ENCODE results near the gene TMEM38B. TPM values are rescaled to one million over a fixed set of nuclear protein-coding genes. Genes with fewer than 3 reads are reported as not detected.
"Not testable (repeated sequence)": the region's sequence is repeated elsewhere in the genome, so short reads cannot be mapped to it uniquely, and the experiment has no call there.

TMEM38B gene
- polyA plus RNA-seq, 12 donors: 21.9 to 110 (median 73.6) TPM; not detected in 1

DNA sequence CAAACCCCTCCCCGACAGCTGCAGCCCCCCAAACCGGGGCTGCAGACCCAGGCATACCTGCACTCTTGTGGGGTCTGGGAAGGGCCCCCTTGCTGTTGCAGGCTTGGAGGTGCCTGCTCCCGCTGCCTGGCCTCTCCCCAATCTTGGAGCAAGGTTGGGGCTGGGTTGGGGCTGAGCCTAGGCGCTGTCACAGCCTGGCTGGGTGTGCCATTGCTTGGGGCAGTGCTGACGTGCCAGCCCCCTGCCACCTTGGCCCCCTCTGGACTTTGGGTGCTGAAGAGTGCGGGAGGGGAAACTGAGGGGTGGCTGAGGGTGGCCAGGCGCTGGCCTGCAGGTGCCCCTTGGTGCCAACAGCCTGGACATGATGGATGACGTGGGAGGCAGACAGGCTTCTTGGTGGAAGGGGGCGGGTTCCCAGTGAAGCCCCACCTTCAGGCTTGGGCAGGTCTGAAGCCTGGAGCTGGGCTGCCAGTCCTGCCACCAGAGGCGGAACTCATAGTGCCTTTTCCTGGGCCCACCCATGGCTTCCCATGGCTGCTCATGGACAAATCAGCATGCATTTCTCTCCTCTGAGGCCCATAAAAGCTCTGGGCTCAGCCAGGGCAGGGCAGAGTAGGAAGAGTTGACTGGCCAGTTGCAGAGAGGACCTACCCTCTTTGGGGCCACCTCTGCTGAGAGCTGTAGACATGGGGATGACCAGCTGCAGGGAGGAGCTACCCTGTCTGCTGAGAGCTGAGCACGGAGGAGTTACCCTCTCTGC is 19.1 kb downstream of the TMEM38B start:
- no peak for DNase-seq

DNA sequence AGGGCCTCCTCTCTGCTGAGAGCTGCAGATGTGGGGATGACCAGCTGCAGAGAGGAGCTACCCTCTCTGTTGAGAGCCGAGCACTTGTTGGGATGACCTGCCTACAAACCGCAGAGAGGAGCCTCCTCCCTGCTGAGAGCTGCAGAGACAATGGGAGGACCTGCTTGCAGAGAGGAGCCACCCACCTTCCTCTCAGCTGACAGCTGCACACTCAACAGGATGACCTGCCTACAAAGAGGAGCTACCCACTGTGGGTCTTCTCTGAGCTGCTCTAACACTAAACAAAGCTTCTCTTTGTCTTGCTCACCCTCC is 19.6 kb downstream of the TMEM38B start:
- no peak for DNase-seq

DNA sequence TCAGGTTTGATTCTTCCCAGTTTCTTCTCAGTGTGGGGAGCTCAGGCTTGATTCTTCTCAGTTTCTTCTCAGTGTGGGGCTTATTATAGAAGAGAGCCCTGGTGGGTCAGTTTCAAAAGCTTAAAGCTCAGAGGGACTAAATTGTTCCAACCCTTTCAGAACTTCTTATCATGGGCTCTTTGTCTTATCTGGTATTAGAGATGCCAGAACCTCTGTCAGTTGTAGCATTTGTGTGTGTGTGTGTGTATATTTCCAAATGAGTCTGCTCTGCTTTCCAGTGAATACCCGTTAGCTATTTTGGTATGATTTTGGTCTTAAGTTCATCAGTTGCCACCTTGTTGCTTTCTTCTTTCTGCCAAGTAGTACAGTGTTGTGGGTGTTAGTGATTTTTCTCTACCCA is 21.8 kb downstream of the TMEM38B start:
- no peak for DNase-seq

DNA sequence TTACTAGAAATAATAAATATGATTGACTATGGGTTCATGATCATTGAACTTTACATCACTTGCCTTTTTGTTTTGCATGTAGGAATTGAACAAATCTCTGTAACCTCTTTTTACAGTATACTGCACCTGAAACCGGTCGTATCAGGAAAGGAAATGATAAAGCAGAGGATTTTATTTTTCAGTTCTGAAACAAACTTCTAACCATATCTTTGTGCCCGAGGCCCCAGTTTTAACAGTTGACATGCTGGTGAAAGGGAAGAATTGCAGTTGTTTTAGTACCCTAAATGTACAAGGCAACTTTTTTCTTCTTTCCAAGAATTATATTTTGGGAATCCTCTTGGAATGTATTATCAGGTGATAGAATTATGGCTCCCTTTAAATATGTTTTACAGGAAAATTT is 27.8 kb downstream of the TMEM38B start:
- no peak for DNase-seq

GRCh38 chr9:105725370-105725769 is 31.0 kb downstream of the TMEM38B start:
- DNase-seq: no peak

DNA sequence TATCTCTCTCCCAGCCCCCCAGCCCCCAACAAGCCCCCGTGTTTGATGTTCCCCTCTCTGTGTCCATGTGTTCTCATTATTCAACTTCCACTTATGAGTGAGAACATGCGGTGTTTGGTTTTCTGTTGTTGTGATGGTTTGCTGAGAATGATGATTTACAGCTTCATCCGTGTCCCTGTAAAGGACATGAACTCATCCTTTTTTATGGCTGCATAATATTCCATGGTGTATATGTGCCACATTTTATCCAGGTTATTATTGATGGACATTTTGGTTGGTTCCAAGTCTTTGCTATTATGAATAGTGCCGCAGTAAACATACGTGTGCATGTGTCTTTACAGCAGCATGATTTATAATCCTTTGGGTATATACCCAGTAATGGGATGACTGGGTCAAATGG is 33.9 kb downstream of the TMEM38B start:
- DNase-seq: not testable (repeated sequence)

GRCh38 chr9:105731420-105731819 is 37.1 kb downstream of the TMEM38B start:
- DNase-seq: not testable (repeated sequence)

GRCh38 chr9:105735366-105735765 is 41.0 kb downstream of the TMEM38B start:
- no peak for DNase-seq

DNA sequence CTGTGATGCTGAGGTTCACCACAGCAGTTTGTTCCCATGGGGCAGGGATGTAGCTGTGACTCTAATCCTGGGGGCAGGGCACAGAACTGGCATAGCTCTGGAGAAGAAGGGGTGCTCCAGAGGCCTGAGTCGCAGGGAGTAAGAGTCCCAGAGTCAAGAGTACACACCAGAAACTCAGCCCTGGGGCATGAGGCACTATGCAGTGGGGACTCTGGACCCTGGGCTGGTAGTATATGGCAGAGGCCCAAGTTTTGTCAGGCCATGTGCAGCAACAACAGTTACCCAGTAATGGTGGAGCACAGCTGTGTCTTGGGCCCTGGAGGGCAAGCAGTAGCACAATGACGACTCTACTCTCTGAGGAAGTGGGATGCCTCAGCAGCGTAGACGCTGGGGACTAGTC is 42.9 kb downstream of the TMEM38B start:
- no peak for DNase-seq

GRCh38 chr9:105742088-105742487 is 47.7 kb downstream of the TMEM38B start:
- DNase-seq: no peak

- not testable (repeated sequence) for DNase-seq
These were observed 53.0 kb downstream of the TMEM38B start for GRCh38 chr9:105747325-105747724.

DNA sequence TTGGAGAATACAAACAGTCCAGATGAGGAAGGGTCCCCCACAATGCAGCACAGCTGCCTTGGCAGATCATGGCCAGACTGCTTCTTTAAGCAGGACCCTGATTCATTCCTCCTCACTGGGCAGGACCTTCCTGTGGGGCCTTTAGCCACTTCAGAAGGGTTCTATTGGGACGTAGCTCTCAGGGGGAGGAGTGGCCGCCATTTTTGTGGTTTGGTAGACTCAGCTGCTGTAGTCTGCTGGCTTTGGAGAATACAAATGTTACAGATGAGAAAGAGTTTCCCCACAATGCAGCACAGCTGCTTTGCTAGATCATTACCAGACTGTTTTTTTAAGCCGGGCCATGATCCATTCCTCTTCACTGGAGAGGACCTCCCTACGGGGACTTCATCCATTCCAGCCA is 57.4 kb downstream of the TMEM38B start:
- DNase-seq: no peak

DNA sequence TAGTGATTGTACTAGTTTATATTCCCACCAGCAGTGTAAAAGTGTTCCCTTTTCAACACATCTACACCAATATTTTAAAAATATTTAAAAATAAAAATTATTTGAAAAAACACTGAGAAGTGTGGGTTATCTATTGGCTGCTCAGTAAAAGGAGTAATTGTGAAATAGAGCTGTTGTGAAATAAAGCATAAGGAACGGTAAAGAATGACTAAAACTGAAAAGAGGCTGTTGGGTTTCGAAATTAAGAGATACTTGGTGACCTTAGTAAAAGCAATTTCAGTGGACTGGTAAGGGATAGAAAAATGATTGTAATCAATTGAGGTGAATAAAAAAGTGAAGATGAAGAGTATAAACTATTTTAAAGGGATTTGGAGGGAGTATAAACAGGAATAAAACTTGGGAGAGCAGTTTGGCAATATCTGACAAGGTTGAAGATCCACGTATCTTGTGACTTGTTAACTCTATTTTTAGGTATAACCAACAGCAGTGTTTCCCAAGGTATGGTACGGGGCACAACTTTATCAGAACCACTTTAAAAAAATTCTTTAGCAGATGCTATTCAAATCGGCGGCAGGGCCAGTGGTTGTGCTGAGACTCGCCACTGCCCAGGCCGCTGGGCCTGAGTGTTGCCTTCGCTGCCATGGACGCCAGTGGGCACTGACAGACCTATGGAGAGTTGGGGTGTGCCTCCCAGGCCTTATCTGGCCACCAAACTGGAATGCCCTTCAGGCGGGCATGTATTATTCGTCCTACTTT is 63.3 kb downstream of the TMEM38B start:
- no peak for DNase-seq

DNA sequence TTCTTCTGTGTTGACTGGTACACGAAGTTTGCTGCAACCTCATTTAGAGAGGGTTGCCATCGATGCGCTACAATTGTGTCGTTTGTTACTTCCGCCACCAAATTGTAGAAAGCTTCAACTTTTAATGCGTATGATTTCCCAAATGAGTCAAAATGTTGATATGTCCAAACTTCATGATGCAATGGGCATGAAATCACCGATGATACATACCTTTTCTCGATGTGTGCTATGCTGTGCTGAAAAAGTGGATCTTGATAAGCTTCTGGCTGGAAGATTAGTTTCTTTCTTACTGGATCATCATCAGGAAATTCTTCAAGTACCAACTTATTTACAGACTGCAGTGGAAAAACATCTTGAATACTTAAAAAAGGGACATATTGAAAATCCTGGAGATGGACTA is 65.7 kb downstream of the TMEM38B start:
- DNase-seq: no peak

DNA sequence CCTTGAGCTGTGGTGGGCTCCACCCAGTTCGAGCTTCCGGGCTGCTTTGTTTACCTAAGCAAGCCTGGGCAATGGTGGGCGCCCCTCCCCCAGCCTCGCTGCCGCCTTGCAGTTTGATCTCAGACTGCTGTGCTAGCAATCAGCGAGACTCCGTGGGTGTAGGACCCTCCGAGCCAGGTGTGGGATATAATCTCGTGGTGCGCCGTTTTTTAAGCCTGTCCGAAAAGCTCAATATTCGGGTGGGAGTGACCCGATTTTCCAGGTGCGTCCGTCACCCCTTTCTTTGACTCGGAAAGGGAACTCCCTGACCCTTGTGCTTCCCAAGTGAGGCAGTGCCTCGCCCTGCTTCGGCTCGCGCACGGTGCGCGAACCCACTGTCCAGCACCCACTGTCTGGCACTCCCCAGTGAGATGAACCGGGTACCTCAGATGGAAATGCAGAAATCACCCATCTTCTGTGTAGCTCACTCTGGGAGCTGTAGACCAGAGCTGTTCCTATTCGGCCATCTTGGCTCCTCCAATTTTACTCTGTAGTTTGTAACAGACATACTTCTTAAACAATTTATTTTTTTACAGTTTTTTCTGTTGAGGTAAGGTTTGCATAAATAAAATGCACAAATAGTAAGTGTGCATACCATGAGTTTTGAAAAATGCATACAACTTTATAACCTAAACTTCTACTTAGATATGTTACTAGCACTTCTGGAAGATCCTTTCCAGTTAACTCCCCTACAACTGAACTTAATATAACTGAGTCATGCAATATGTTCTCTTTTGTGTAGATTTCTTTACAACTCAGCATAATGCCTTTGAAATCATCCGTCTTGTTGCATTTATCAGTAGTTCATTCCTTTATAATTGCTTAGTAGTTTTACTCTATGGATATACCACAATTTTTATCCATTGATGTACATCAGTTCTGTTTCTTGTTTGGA is 88.5 kb downstream of the TMEM38B start:
- not testable (repeated sequence) for DNase-seq

GRCh38 chr9:105783495-105783872 is 89.1 kb downstream of the TMEM38B start:
- DNase-seq: not testable (repeated sequence)

- not testable (repeated sequence) for DNase-seq
These were observed 92.5 kb downstream of the TMEM38B start for GRCh38 chr9:105786796-105787195.

GRCh38 chr9:105816202-105816744 is 121.9 kb downstream of the TMEM38B start:
- no peak for DNase-seq

DNA sequence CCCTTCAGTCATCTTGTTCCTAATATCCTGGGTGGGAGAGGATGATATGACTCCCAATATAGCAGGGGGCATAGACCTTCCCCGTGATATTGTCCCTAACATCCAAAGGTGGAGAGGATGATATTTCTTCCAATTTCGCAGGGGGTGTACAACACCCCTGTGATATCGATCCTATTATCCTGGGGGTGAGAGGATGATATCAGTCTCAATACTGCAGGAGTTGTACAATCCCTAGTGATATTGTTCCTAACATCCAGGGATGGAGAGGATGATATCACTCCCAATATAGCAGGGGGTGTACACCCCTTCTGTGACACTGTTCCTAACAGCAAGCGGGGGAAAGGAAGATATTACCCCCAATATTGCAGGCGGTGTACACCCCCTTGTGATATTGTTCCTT is 122.6 kb downstream of the TMEM38B start:
- DNase-seq: no peak

- no peak for DNase-seq
These were observed 124.6 kb downstream of the TMEM38B start for GRCh38 chr9:105818903-105819302.

GRCh38 chr9:105822814-105823213 is 128.5 kb downstream of the TMEM38B start:
- DNase-seq: no peak

All from muscle of arm (tissue), 12 donors.